Right lobe of liver (tissue), 4 donors: ENCODE results near the gene ANKS1B.

ENCODE experiments used
- CTCF ChIP-seq, 4 donors: fragments of 200-600 bp in 3 of 4; fragments of 450-650 bp in 1 of 4; IDR thresholded peaks; one replicate each; pipeline versions ENCODE4 v1.5.1 to v1.8.0; 2016 to 2022; ENCODE audit warnings: antibody characterized with exemption in 4 of 4, mild to moderate bottlenecking in 2 of 4
- POLR2A ChIP-seq: fragments of 450-650 bp; IDR thresholded peaks from one replicate; pipeline ENCODE4 v1.6.1; 2017; ENCODE audit warnings: antibody characterized with exemption, mild to moderate bottlenecking
- donor health status: DM: no; HTN: no; CAD: no.
- donor health status: DM: no; HTN: no; CAD: no.
- donor health status: DM: no; HTN: yes; CAD: no.

- no peak for TF ChIP-seq CTCF (IDR thresholded peaks at IDR 0.05)
- TF ChIP-seq POLR2A = no peak
Measured at GRCh38 chr12:99721715-99722275, 262.9 kb downstream of the ANKS1B start.
